KBM-7 (cell line): Measurements from ENCODE around the gene ZSCAN30.

Experiments
- DNase-seq: peaks from one replicate; pipeline ENCODE4 v3.0.0-alpha.2; 2015
- in situ Hi-C: fragments of 300-500 bp; cut with MboI; formaldehyde crosslinking; loops from 2 replicates; pipeline ENCODE4 v1.14.3; 2020; ENCODE audit warnings: low sequenced_read_pairs, low pct_unique_long_range_greater_than_20kb, mixed read lengths

The ZSCAN30 gene

DNA sequence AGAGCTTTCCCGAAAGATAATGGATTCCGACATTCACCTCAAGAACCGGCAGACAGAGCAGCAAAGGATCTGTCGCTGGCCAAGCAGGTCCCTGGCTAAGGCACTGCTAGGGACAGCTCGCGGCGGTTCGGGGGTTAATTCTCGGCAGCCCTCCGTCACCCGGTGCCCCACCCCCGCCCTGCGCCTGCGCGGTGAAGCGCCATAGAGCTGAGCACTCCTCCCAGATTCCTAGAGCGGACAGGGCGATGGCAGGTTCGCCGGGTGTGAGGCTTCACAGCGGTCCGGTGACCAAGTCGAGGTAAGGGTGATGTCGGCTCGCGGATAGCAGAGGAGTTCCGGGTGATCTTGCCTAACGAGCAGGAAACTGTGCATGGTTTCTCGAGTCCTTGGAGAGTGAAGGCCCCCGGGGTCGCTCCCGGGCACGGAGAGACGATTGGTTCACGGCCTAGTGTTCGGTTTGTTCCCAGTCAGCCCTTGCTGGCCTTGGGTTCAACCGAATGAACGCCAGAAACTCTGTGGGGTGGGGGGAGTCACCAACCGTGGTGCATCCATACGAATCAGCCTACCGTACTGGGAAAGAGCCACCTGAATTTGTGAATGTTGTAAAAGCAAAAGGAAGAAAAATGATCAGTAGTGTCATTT is at the start of gene ZSCAN30:
ZSCAN30 (minus strand) TSS at position 136 of the 642 bp plus-strand sequence. CDS start 25,877 bp downstream, outside the sequence.
- peak; percentile 98 for DNase-seq
- in situ Hi-C loops: no loop called here

DNA sequence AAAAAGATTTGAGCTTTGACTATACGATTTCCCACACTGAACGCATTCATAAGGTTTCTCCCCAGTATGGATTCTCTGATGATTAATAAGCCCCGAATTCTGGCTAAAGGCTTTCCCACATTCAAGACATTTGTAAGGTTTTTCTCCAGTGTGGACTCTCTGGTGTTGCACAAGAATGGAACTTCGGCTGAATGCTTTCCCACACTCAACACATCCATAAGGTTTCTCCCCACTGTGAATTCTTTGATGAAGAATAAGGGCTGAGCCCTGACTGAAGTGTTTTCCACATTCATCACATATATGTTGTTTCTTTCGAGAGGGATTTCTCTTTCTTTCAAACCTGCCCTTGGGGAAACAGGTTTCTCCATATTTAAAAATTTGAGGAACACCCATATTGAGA is 47.3 kb upstream of the ZSCAN30 start:
- DNase-seq: no peak
- in situ Hi-C loops: no loop called here

- in situ Hi-C loops: no loop called here
- DNase-seq: no peak
These were observed 45.8 kb upstream of the ZSCAN30 start for GRCh38 chr18:35335866-35336265.

DNA sequence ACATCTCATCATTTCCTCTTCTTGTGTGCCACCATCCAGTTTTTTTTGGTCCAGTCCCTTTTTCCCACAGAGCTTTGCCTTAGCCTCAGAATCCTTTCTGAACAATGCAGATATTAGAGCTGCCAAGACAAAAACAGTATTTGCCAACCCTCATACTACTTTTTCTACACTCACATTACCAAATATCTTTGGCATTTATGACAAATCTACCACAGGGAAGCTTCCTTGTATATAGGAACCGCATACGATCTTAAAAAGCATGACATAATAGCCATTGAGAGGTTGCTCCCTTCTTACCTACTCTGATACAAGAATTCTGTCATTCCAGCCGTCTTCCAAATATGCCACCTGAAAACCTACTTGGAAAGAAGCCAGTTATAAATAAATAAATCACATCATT is 44.8 kb upstream of the ZSCAN30 start:
- DNase-seq: no peak
- in situ Hi-C loops: no loop called here

GRCh38 chr18:35334212-35334611 is 44.2 kb upstream of the ZSCAN30 start:
- no peak for DNase-seq
- in situ Hi-C loops: no loop called here

DNA sequence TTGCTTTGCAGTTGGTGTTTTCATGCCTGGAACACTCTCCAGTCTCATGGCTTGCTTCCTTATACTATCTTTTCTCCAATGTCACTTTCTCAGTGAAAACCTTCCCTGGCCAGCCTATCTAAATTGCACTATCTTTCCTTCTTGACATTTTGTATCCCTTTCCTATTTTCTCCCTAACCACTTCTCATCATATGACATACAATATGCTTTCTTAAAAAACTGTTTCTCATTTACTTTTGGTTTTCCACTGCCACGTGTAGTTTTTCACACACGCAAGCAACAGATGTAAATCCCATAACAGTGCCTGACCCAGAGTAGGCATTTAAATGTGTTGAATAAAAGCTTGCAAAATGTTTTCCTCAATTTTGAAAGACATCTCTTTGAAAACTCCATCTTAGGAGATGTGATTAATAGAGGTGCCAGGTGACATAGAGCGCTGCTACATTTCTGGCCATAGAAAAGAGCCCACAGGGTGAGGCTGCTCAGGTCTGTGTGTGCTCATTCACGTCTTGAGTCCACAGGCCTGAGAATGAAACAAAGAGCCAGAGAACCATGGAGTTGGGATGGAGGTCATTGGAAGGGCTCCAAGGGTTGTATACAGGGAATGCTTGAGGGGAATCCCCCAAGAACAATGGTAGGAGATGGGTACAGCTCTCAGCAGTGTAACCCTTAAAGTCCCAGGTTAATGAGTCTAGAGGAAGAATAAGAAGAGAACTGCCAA is 41.5 kb upstream of the ZSCAN30 start:
- DNase-seq: no peak
- in situ Hi-C loops: no loop called here

GRCh38 chr18:35328868-35329267 is 38.8 kb upstream of the ZSCAN30 start:
- DNase-seq: no peak
- in situ Hi-C loops: no loop called here

DNA sequence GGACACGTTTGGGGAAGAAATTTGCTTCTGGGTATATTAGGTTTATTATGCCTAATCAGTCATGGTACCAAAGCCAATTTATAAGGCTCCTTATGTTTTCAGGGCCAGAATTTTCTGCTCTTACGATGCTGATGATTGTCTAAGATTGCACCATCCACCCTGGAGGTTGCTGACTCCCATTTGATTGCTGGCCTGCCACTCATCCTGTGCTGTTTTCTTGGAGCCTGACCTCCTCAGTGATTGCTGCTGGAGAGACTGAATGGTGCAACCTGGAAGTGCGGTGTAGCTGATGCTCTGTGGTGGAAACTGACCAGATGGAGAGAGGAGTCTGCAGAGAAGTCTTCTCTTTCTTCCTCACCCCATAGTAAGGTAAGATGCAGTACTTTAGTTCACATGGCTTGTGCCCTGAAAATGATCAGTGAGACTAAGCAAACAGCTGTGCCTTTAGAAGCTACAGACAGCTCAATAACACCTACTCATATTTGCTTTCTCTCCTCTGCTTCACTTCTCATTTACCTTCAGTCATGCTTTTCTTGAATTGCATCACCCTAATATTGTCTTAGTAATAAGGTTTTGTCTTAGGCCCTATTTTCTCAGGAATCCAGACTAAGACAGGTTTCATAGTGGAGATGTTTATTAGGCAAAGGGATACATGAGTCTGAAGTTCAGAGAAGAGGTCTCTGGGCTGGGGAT is 36.8 kb upstream of the ZSCAN30 start:
- in situ Hi-C loops: no loop called here
- DNase-seq: no peak

- DNase-seq: no peak
- in situ Hi-C loops: no loop called here
These were observed 35.1 kb upstream of the ZSCAN30 start for GRCh38 chr18:35324926-35325655.

DNA sequence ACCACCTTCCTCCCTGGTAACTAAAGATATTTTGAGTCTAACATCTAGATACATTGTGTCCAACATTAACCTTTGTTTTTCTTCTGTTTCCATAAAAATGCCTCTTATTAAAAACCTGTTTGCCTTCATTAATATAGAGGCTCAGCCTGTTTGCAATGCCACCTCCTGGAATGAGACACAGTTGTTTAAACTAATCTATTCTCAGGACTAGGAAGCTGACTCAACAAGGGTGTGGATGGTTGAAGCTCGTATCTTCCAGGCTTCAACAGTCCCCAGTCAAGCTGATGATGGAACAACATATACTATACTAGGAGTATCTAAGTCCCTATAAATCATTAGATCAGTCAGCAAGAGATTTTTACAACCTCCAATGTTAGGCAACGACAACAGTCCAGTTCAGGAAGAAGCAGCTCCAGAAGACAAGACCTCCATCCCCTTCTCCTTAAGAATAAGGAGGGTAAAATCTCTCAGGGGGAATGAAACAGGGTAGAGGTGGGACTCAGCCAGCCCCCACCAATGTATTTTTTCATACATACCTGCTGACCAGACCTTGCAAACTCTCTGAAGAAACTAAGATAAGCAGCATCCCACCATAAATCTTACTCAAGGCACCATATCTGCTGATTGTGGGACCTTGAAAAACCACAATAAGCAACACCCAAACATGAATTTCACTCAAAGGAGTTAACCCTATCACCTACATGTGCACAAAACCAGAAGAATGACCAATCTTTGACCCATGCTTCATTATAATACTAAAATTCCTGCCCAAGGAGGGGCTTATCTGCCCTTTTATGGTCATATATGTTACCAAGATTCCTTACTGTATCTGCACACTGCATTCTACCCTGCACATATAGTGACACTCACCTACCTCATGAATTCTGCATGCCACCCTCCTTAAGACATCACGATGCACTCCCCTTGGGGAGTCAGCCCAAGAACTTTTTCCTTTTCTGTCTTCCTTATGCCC is 32.7 kb upstream of the ZSCAN30 start:
- no peak for DNase-seq
- in situ Hi-C loops: no loop called here

DNA sequence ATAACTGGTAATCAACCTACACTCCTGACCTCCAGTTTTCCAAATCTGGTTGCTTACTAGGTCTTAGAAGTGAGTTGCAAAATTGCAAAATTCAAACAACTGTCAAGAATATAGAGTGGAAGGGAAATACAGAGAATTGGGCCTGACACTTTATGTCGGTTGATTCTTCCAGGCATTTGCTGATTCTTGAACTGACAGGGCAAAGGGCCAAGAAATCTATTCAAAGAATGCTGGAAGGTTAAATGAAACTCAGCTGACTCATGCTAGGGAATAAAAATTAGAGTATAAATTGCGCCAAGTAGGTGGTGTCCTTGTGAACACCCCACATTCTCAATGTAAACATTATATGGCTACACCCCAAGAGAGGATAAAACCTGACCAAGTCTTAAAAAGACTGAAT is 21.5 kb upstream of the ZSCAN30 start:
- DNase-seq: no peak
- in situ Hi-C loops: no loop called here

DNA sequence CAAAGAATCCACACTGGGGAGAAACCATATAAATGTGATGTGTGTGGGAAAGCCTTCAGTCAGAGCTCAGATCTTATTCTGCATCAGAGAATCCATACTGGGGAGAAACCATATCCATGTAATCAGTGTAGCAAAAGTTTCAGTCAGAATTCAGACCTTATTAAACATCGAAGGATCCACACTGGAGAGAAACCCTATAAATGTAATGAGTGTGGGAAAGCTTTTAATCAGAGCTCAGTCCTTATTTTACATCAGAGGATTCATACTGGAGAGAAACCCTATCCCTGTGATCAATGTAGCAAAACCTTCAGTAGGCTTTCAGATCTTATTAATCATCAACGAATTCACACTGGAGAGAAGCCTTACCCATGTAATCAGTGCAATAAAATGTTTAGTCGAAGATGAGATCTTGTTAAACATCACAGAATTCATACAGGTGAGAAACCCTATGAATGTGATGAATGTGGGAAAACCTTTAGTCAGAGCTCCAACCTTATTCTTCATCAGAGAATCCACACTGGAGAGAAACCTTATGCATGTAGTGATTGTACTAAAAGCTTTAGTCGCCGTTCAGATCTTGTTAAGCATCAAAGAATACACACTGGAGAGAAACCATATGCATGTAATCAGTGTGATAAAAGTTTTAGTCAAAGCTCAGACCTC is 16.7 kb upstream of the ZSCAN30 start:
- DNase-seq: peak; percentile 15

DNA sequence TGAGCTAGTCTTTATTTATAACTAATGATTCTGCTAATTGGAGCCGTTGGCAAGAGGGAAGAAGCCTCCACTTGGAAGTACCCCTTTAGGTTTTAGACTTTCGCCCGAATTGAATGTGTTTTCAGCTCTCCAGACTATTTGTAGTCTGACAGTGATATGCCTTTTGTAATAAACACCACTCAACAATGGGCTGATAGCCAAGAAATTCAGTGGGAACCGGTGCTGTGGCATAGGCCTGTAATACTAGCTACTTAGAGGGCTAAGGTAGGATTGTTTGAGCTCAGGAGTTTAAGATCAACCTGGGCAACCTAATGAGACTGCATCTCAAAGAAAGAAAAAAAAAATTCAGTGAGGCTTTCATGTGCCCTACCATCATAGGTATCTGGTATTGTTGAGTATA is 13.6 kb upstream of the ZSCAN30 start:
- no peak for DNase-seq
- in situ Hi-C loops: no loop called here

More for the DNA sequence above, 16.7 kb upstream of the ZSCAN30 start:
- in situ Hi-C loops: no loop called here

GRCh38 chr18:35296060-35296459 is 6.0 kb upstream of the ZSCAN30 start:
- in situ Hi-C loops: no loop called here
- DNase-seq: no peak

- in situ Hi-C loops: no loop called here
- DNase-seq: no peak
These were observed 1.1 kb upstream of the ZSCAN30 start for GRCh38 chr18:35291166-35291565.

- DNase-seq: no peak
- in situ Hi-C loops: no loop called here
These were observed 319 bp downstream of the ZSCAN30 start for GRCh38 chr18:35289727-35290093.

GRCh38 chr18:35289293-35289692 is 736 bp downstream of the ZSCAN30 start:
- DNase-seq: no peak
- in situ Hi-C loops: no loop called here

DNA sequence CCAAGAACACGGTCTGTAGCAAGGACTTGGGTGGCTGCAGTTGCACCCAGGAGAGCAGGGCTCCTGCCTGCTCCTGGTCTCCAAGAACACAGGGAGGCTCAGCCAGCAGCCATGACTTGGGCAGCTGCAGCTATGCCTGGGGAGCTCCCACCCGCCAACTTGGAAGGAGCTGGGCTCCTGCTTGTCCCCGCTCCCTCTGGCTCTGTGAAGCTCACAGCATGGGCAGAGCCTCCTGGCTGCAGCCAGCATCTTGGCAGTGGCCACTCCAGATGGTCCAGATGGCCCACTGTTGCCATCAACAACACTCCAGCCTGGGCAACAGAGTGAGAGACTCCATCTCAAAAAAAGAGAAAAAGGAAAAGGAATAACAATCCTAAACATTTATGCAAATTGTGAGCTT is 5.2 kb downstream of the ZSCAN30 start:
- no peak for DNase-seq
- in situ Hi-C loops: no loop called here
